ENCODE measurements around the gene KHDRBS2. TPM values are rescaled to one million over a fixed set of nuclear protein-coding genes. Genes with fewer than 3 reads are reported as not detected.

The KHDRBS2 gene
- not detected for total RNA-seq

- H3K27me3 Mint-ChIP-seq (ENCODE audit: low read depth), result peaks cover 19% of the 10 kb centered on the region
- peaks cover 6% of the 10 kb centered on the region for H3K4me1 Mint-ChIP-seq (ENCODE audit: low read depth)
- no peaks in the 10 kb centered on the region for H3K36me3 Mint-ChIP-seq (ENCODE audit: insufficient read depth in 2 of 2)
- ATAC-seq (replicated peaks in 1 of 2) (peak; percentile 50 to 67), DNase-seq (peak; percentile 0 to 19)
- peaks cover 0 to 4% of the 10 kb centered on the region in 2 donors for H3K9me3 Mint-ChIP-seq
- H3K4me3 Mint-ChIP-seq, result peak within 1 kb of the TSS; percentile 35 to 43
- no peak within 1 kb of the TSS for H3K27ac Mint-ChIP-seq
Observed at GRCh38 chr6:62285612-62286469, at the start of gene KHDRBS2. Gene KHDRBS2, minus strand, starts transcription at chr6:62286225.

- no peak overlapping the region for H3K27ac Mint-ChIP-seq
- no peak overlapping the region for H3K4me3 Mint-ChIP-seq
- no peaks in the 10 kb centered on the region for H3K4me1 Mint-ChIP-seq (ENCODE audit: low read depth)
- no peak for ATAC-seq (replicated peaks in 1 of 2)
- H3K9me3 Mint-ChIP-seq, result peaks cover 2 to 9% of the 10 kb centered on the region in 2 donors
- H3K36me3 Mint-ChIP-seq (ENCODE audit: insufficient read depth in 2 of 2), result peaks cover 2 to 3% of the 10 kb centered on the region in 2 donors
- no peak for DNase-seq
- no peaks in the 10 kb centered on the region for H3K27me3 Mint-ChIP-seq (ENCODE audit: low read depth)
Observed at GRCh38 chr6:62328607-62329006, 42.6 kb upstream of the KHDRBS2 start.

GRCh38 chr6:62324834-62325233, 38.8 kb upstream of the KHDRBS2 start:
- ATAC-seq (replicated peaks in 1 of 2) (no peak), DNase-seq (no peak)
- Mint-ChIP-seq H3K4me3 (no peak overlapping the region), H3K27ac (no peak overlapping the region), H3K27me3 (ENCODE audit: low read depth) (no peaks in the 10 kb centered on the region), H3K4me1 (ENCODE audit: low read depth) (no peaks in the 10 kb centered on the region), H3K9me3 (peaks cover 5 to 13% of the 10 kb centered on the region in 2 donors), H3K36me3 (ENCODE audit: insufficient read depth in 2 of 2) (no peaks in the 10 kb centered on the region)

- Mint-ChIP-seq H3K4me1 (ENCODE audit: low read depth) (no peaks in the 10 kb centered on the region), H3K9me3 (peaks cover 6 to 13% of the 10 kb centered on the region in 2 donors), H3K4me3 (no peak overlapping the region), H3K36me3 (ENCODE audit: insufficient read depth in 2 of 2) (no peaks in the 10 kb centered on the region), H3K27ac (no peak overlapping the region), H3K27me3 (ENCODE audit: low read depth) (no peaks in the 10 kb centered on the region)
- DNase-seq (no peak), ATAC-seq (replicated peaks in 1 of 2) (no peak)
Observed at GRCh38 chr6:62323818-62324431, 37.9 kb upstream of the KHDRBS2 start.

GRCh38 chr6:62298745-62299392, 12.8 kb upstream of the KHDRBS2 start:
- peaks cover 4 to 7% of the 10 kb centered on the region in 2 donors for H3K9me3 Mint-ChIP-seq
- ATAC-seq (replicated peaks in 1 of 2), result no peak

GRCh38 chr6:62296541-62296940, 10.5 kb upstream of the KHDRBS2 start:
- ATAC-seq (replicated peaks in 1 of 2), result no peak
- DNase-seq, result no peak
- H3K27me3 Mint-ChIP-seq (ENCODE audit: low read depth), result no peaks in the 10 kb centered on the region
- H3K4me3 Mint-ChIP-seq, result no peak overlapping the region
- H3K27ac Mint-ChIP-seq, result no peak overlapping the region
- H3K4me1 Mint-ChIP-seq (ENCODE audit: low read depth), result no peaks in the 10 kb centered on the region
- H3K36me3 Mint-ChIP-seq (ENCODE audit: insufficient read depth in 2 of 2), result no peaks in the 10 kb centered on the region
- peaks cover 1 to 4% of the 10 kb centered on the region in 2 donors for H3K9me3 Mint-ChIP-seq

More at GRCh38 chr6:62298745-62299392, 12.8 kb upstream of the KHDRBS2 start:
- no peaks in the 10 kb centered on the region for H3K27me3 Mint-ChIP-seq (ENCODE audit: low read depth)
- H3K4me3 Mint-ChIP-seq, result no peak overlapping the region
- H3K36me3 Mint-ChIP-seq (ENCODE audit: insufficient read depth in 2 of 2), result no peaks in the 10 kb centered on the region
- H3K4me1 Mint-ChIP-seq (ENCODE audit: low read depth), result no peaks in the 10 kb centered on the region
- DNase-seq, result no peak
- no peak overlapping the region for H3K27ac Mint-ChIP-seq

- ATAC-seq (replicated peaks in 1 of 2), result no peak
- peaks cover 6% of the 10 kb centered on the region for H3K4me1 Mint-ChIP-seq (ENCODE audit: low read depth)
- H3K36me3 Mint-ChIP-seq (ENCODE audit: insufficient read depth in 2 of 2), result no peaks in the 10 kb centered on the region
- H3K9me3 Mint-ChIP-seq, result peaks cover 0 to 4% of the 10 kb centered on the region in 2 donors
- DNase-seq, result no peak
- no peak overlapping the region for H3K4me3 Mint-ChIP-seq
- H3K27me3 Mint-ChIP-seq (ENCODE audit: low read depth), result peaks cover 19% of the 10 kb centered on the region
- no peak overlapping the region for H3K27ac Mint-ChIP-seq
Observed at GRCh38 chr6:62288974-62289373, 2.9 kb upstream of the KHDRBS2 start.

GRCh38 chr6:62288562-62288961, 2.5 kb upstream of the KHDRBS2 start:
- Mint-ChIP-seq H3K4me3 (no peak overlapping the region), H3K27me3 (ENCODE audit: low read depth) (peaks cover 19% of the 10 kb centered on the region), H3K27ac (no peak overlapping the region), H3K9me3 (peaks cover 0 to 4% of the 10 kb centered on the region in 2 donors), H3K4me1 (ENCODE audit: low read depth) (peaks cover 6% of the 10 kb centered on the region), H3K36me3 (ENCODE audit: insufficient read depth in 2 of 2) (no peaks in the 10 kb centered on the region)
- no peak for ATAC-seq (replicated peaks in 1 of 2)
- DNase-seq, result no peak

- H3K4me3 Mint-ChIP-seq, result peak overlapping the region in 1 of 2 donors; percentile 43
- peaks cover 0 to 4% of the 10 kb centered on the region in 2 donors for H3K9me3 Mint-ChIP-seq
- DNase-seq, result no peak
- no peak overlapping the region for H3K27ac Mint-ChIP-seq
- no peak for ATAC-seq (replicated peaks in 1 of 2)
- peaks cover 19% of the 10 kb centered on the region for H3K27me3 Mint-ChIP-seq (ENCODE audit: low read depth)
- peaks cover 6% of the 10 kb centered on the region for H3K4me1 Mint-ChIP-seq (ENCODE audit: low read depth)
- no peaks in the 10 kb centered on the region for H3K36me3 Mint-ChIP-seq (ENCODE audit: insufficient read depth in 2 of 2)
Observed at GRCh38 chr6:62286470-62286843, 432 bp upstream of the KHDRBS2 start.

- Mint-ChIP-seq H3K27me3 (ENCODE audit: low read depth) (peaks cover 19% of the 10 kb centered on the region), H3K9me3 (peaks cover 0 to 4% of the 10 kb centered on the region in 2 donors), H3K4me3 (no peak overlapping the region), H3K27ac (no peak overlapping the region), H3K36me3 (ENCODE audit: insufficient read depth in 2 of 2) (no peaks in the 10 kb centered on the region), H3K4me1 (ENCODE audit: low read depth) (peaks cover 6% of the 10 kb centered on the region)
- no peak for DNase-seq
- ATAC-seq (replicated peaks in 1 of 2), result no peak
Observed at GRCh38 chr6:62284725-62285124, 1.3 kb downstream of the KHDRBS2 start.

- ATAC-seq (replicated peaks in 1 of 2) (no peak), DNase-seq (no peak)
- peaks cover 0 to 4% of the 10 kb centered on the region in 2 donors for H3K9me3 Mint-ChIP-seq
- H3K27me3 Mint-ChIP-seq (ENCODE audit: low read depth), result peaks cover 19% of the 10 kb centered on the region
- no peak overlapping the region for H3K4me3 Mint-ChIP-seq
- no peak overlapping the region for H3K27ac Mint-ChIP-seq
- peaks cover 6% of the 10 kb centered on the region for H3K4me1 Mint-ChIP-seq (ENCODE audit: low read depth)
- no peaks in the 10 kb centered on the region for H3K36me3 Mint-ChIP-seq (ENCODE audit: insufficient read depth in 2 of 2)
Observed at GRCh38 chr6:62283796-62284411, 2.1 kb downstream of the KHDRBS2 start.

GRCh38 chr6:62283365-62283764, 2.7 kb downstream of the KHDRBS2 start:
- ATAC-seq (replicated peaks in 1 of 2) (no peak), DNase-seq (no peak)
- Mint-ChIP-seq H3K36me3 (ENCODE audit: insufficient read depth in 2 of 2) (no peaks in the 10 kb centered on the region), H3K4me3 (no peak overlapping the region), H3K4me1 (ENCODE audit: low read depth) (peaks cover 6% of the 10 kb centered on the region), H3K27ac (no peak overlapping the region), H3K9me3 (peaks cover 0 to 4% of the 10 kb centered on the region in 2 donors), H3K27me3 (ENCODE audit: low read depth) (peaks cover 19% of the 10 kb centered on the region)

- DNase-seq (no peak), ATAC-seq (replicated peaks in 1 of 2) (no peak)
- H3K36me3 Mint-ChIP-seq (ENCODE audit: insufficient read depth in 2 of 2), result no peaks in the 10 kb centered on the region
- H3K27me3 Mint-ChIP-seq (ENCODE audit: low read depth), result peaks cover 1% of the 10 kb centered on the region
- peaks cover under 1% of the 10 kb centered on the region for H3K4me1 Mint-ChIP-seq (ENCODE audit: low read depth)
- peaks cover 0 to 2% of the 10 kb centered on the region in 2 donors for H3K9me3 Mint-ChIP-seq
- no peak overlapping the region for H3K27ac Mint-ChIP-seq
- no peak overlapping the region for H3K4me3 Mint-ChIP-seq
Observed at GRCh38 chr6:62280099-62280498, 5.9 kb downstream of the KHDRBS2 start.
